Endodermal cell (in vitro differentiated cells): Measurements from ENCODE around the gene CRHR1. TPM values are rescaled to one million over a fixed set of nuclear protein-coding genes. Genes with fewer than 3 reads are reported as not detected.

ENCODE experiments used
- DNase-seq: peaks from one replicate; pipeline ENCODE4 v3.0.0-alpha.2; 2017
- H3K27ac ChIP-seq: 2 replicates; pipeline ENCODE4 v1.5.1; 2013; ENCODE audit warnings: mild to moderate bottlenecking, low read depth, low read length, moderate library complexity
- H3K27me3 ChIP-seq: 2 replicates; pipeline ENCODE4 v1.6.1; 2013; ENCODE audit warnings: mild to moderate bottlenecking, low read length, moderate library complexity; ENCODE audit not compliant: insufficient read depth, control insufficient read depth, poor library complexity, severe bottlenecking
- H3K36me3 ChIP-seq: 2 replicates; pipeline ENCODE4 v1.7.0; 2013; ENCODE audit warnings: mild to moderate bottlenecking, low read length, moderate library complexity; ENCODE audit not compliant: control insufficient read depth, insufficient read depth
- H3K4me1 ChIP-seq: one replicate; pipeline ENCODE4 v1.7.0; 2013; ENCODE audit warnings: low read length; ENCODE audit not compliant: control insufficient read depth, insufficient read depth
- H3K4me3 ChIP-seq: 2 replicates; pipeline ENCODE4 v1.5.1; 2013; ENCODE audit warnings: mild to moderate bottlenecking, low read length, moderate library complexity
- H3K9ac ChIP-seq: 2 replicates; pipeline ENCODE4 v1.6.1; 2013; ENCODE audit warnings: mild to moderate bottlenecking, low read length, moderate library complexity; ENCODE audit not compliant: poor library complexity, severe bottlenecking; ENCODE audit errors: extremely low read depth
- H3K9me3 ChIP-seq: 2 replicates; pipeline ENCODE4 v1.6.1; 2013; ENCODE audit warnings: mild to moderate bottlenecking, low read length, moderate library complexity; ENCODE audit not compliant: control insufficient read depth
- H3K27ac Mint-ChIP-seq: 2 replicates; pipeline ENCODE4 v1.8.0; 2020; ENCODE audit warnings: mixed read lengths
- H3K27me3 Mint-ChIP-seq: 2 replicates; pipeline ENCODE4 v1.8.0; 2021; ENCODE audit warnings: mild to moderate bottlenecking, mixed read lengths; ENCODE audit not compliant: insufficient read depth
- H3K36me3 Mint-ChIP-seq: 2 replicates; pipeline ENCODE4 v1.8.0; 2020; ENCODE audit warnings: low read depth, mixed read lengths
- H3K4me1 Mint-ChIP-seq: 2 replicates; pipeline ENCODE4 v1.8.0; 2020; ENCODE audit warnings: mixed read lengths
- H3K4me3 Mint-ChIP-seq: 2 replicates; pipeline ENCODE4 v1.8.0; 2020; ENCODE audit warnings: mild to moderate bottlenecking, moderate library complexity, mixed read lengths
- H3K9me3 Mint-ChIP-seq: 2 replicates; pipeline ENCODE4 v1.8.0; 2020; ENCODE audit warnings: mild to moderate bottlenecking, mixed read lengths
- WGBS, 2 experiments: methylation state at CpG; one replicate each; pipeline versions ENCODE4 v1.1.5 to v1.1.7; 2013; ENCODE audit warnings: missing lambda C conversion rate in 2 of 2, mixed read lengths in 1 of 2; ENCODE audit not compliant: insufficient coverage in 1 of 2, insufficient read length in 1 of 2; 5-methylcytosine and 5-hydroxymethylcytosine counted together
- total RNA-seq, 2 donors: library from RNA; stranded (reverse); fragmentation: NEBNext Ultra II Directional in 1 of 2; extraction: Animal tissue kit (Norgen Biotek cat#: 25700) in 1 of 2; gene quantifications; 2 replicates in 1 of 2; 3 replicates in 1 of 2; pipeline ENCODE4 v1.2.1, GENCODE V29; 2021
- TF ChIP-seq, protein P1 (sequence below): fragments of 200-600 bp; sonication (generic); conservative IDR thresholded peaks from 2 replicates; pipeline ENCODE4 v1.5.0; 2021; ENCODE audit warnings: antibody characterized with exemption, mild to moderate bottlenecking

The CRHR1 gene
- total RNA-seq, 2 donors from 2014 or later, result 0.81 to 1.8 TPM

DNA sequence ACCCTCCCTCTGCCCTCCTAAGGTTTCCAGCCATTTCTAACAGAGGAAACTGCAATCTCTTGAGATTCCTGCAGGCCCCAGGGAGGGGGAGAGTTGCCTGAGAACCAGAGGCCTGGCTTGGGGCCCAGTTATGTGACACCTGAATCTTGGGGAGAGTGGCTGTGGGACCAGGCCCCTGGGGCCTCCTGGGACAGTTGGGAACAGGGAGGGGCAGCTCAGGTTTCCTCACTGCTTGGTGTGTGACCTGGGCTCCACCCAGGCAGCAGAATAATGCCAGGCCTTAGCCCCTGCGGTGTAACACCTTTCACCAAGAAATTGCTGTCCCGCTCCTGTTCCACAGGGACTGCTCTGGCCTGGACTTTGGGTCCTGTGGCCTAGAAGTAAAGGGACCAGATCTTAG lies 44.3 kb upstream of the CRHR1 start:
- Mint-ChIP-seq H3K4me1 (no peaks in the 10 kb centered on the region), H3K36me3 (no peaks in the 10 kb centered on the region), H3K27me3 (peaks cover 62% of the 10 kb centered on the region), H3K4me3 (no peak overlapping the region), H3K27ac (no peak overlapping the region), H3K9me3 (no peaks in the 10 kb centered on the region)
- H3K36me3 ChIP-seq, result no peaks in the 10 kb centered on the region
- TF ChIP-seq, protein P1, sequence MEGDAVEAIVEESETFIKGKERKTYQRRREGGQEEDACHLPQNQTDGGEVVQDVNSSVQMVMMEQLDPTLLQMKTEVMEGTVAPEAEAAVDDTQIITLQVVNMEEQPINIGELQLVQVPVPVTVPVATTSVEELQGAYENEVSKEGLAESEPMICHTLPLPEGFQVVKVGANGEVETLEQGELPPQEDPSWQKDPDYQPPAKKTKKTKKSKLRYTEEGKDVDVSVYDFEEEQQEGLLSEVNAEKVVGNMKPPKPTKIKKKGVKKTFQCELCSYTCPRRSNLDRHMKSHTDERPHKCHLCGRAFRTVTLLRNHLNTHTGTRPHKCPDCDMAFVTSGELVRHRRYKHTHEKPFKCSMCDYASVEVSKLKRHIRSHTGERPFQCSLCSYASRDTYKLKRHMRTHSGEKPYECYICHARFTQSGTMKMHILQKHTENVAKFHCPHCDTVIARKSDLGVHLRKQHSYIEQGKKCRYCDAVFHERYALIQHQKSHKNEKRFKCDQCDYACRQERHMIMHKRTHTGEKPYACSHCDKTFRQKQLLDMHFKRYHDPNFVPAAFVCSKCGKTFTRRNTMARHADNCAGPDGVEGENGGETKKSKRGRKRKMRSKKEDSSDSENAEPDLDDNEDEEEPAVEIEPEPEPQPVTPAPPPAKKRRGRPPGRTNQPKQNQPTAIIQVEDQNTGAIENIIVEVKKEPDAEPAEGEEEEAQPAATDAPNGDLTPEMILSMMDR, result no peak
- no peak overlapping the region for H3K27ac ChIP-seq
- H3K9ac ChIP-seq, result no peak overlapping the region
- peaks cover 78% of the 10 kb centered on the region for H3K27me3 ChIP-seq
- H3K4me3 ChIP-seq, result no peak overlapping the region
- no peaks in the 10 kb centered on the region for H3K9me3 ChIP-seq
- H3K4me1 ChIP-seq, result no peaks in the 10 kb centered on the region
- 97 to 100% methylated on average over 1 to 2 of the region's 2 CpGs for WGBS, 2 experiments
- DNase-seq, result peak; percentile 55

DNA sequence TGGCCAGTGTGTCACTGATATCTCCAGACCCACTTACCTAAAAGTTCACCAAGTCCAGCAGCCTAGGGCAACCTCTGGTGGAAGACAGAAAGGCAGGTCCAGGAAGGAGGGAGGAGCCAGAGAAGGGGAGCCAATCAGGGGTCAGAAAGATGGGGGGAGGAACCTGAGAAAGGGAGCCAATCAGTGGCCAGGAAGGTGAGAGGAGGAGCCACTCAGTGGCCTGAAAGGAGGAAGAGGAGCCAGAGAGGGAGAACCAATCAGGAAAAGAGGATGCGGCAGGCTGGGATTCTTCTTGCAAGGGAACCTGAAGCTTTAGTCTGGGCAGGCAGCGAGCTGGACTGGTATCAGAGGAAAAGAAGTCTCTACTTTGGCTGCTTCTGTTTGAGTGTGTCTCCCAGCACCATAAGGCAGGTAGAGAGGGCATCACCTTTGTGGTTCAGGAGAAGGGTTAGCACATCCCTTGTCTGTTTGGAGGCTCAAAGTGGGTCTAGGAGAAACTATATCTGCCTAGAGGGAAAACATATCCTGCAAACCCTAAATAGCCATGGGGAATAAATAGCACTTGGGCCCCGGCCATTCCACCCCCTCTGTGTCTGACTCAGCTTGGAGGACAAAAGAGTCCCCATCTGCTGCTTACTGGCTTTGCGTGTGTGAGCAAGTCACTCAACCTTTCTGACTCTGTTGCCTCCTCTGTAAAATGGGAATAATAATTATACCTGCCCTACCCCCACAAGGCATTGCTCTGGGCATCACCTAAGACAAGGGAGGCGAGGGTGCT lies 43.4 kb upstream of the CRHR1 start:
- Histone ChIP-seq H3K4me1 (peaks cover 5% of the 10 kb centered on the region), H3K4me3 (no peak overlapping the region), H3K36me3 (no peaks in the 10 kb centered on the region), H3K27ac (no peak overlapping the region), H3K27me3 (peaks cover 74% of the 10 kb centered on the region), H3K9ac (no peak overlapping the region), H3K9me3 (no peaks in the 10 kb centered on the region)
- TF ChIP-seq, protein P1, result no peak
- no peak overlapping the region for H3K4me3 Mint-ChIP-seq
- H3K27ac Mint-ChIP-seq, result no peak overlapping the region
- H3K27me3 Mint-ChIP-seq, result peaks cover 71% of the 10 kb centered on the region
- WGBS, 2 experiments, result 50 to 66% methylated on average over 2 to 5 of the region's 5 CpGs
- H3K4me1 Mint-ChIP-seq, result peaks cover 7% of the 10 kb centered on the region
- no peaks in the 10 kb centered on the region for H3K36me3 Mint-ChIP-seq
- H3K9me3 Mint-ChIP-seq, result no peaks in the 10 kb centered on the region
- peak; percentile 98 for DNase-seq

DNA sequence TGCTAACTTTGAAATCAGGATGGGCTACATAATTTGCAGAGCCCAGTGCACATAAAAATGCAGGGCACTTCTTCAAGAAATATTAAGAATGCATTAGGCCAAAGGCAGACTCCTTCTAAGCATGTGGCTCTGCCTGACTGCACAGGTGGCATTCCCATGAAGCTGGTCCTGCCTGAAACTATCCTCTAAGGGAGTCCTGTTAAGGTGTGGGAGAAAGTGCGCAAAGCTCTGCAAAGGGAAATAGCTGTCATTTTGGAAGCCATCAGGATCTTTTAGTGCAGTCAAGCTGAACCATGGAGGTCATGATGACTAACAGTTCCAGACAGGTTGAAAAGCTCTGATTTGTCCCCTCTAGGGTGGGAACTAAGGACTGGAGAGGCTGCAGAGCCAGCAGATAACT lies 41.9 kb upstream of the CRHR1 start:
- Mint-ChIP-seq H3K4me1 (peaks cover 12% of the 10 kb centered on the region), H3K27ac (no peak overlapping the region), H3K9me3 (no peaks in the 10 kb centered on the region), H3K27me3 (peaks cover 72% of the 10 kb centered on the region), H3K36me3 (no peaks in the 10 kb centered on the region), H3K4me3 (no peak overlapping the region)
- H3K27ac ChIP-seq, result no peak overlapping the region
- DNase-seq, result peak; percentile 28
- H3K9me3 ChIP-seq, result no peaks in the 10 kb centered on the region
- H3K4me1 ChIP-seq, result peaks cover 9% of the 10 kb centered on the region
- TF ChIP-seq, protein P1, result no peak
- no peak overlapping the region for H3K4me3 ChIP-seq
- no peak overlapping the region for H3K9ac ChIP-seq
- H3K36me3 ChIP-seq, result no peaks in the 10 kb centered on the region
- peaks cover 67% of the 10 kb centered on the region for H3K27me3 ChIP-seq
- 96 to 100% methylated on average over 1 of the region's 1 CpG for WGBS, 2 experiments
